HG03175 (cell line): ENCODE results near the gene TAS2R5.
A peak's percentile ranks its signal among the peaks of the same experiment; 100 is the strongest.
"Not testable (repeated sequence)": the region's sequence is repeated elsewhere in the genome, so short reads cannot be mapped to it uniquely, and the experiment has no call there.

ENCODE experiments used
- ATAC-seq: cut with Tn5 transposase; IDR thresholded peaks from one replicate; pipeline ENCODE4 v1.9.1; 2021; ENCODE audit warnings: mild to moderate bottlenecking, moderate library complexity; ENCODE audit not compliant: unreplicated experiment

TAS2R5 gene, protein sequence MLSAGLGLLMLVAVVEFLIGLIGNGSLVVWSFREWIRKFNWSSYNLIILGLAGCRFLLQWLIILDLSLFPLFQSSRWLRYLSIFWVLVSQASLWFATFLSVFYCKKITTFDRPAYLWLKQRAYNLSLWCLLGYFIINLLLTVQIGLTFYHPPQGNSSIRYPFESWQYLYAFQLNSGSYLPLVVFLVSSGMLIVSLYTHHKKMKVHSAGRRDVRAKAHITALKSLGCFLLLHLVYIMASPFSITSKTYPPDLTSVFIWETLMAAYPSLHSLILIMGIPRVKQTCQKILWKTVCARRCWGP

DNA sequence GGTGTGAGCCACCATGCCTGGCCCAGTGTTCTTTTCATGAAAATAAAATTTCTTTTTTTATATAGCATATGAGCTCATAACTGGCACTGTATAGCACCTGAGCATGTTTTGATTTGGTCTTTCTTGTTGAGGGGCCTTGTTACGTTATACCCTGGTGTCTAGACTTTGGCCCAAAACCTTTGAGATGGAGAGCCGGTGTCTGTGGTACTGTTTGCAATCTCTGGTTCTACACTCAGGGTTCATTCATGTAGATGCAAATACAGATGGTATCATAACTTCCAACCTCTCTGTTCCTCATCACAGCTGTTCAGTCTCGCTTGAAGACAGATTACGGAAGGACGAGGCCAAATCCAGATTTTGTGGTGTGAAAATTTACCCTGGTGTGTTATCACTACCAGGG lies at the start of gene TAS2R5:
Gene TAS2R5 (plus strand): TSS at position 301 of the 400 bp plus-strand sequence. CDS start 145 bp downstream, outside the sequence.
- no peak for ATAC-seq

DNA sequence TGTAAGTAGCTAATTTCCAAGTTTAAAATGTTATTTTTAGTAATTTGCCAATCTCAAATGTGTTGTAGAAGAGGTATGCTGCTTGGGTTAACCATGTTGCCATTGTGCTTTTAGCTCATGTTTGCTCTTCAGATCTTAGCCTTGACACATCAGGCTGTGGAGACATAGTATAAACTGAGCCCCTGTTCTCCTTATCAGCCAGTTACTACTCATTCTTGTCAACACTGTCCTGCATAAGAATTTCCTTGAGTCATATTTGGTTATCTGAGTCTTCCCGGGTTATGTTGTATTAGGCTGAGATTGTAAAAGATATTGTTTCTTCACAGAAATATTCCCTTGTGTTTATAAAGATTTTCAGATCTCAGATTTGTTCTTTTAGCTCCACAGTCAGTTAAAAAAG lies 47.8 kb upstream of the TAS2R5 start:
- ATAC-seq, result no peak

DNA sequence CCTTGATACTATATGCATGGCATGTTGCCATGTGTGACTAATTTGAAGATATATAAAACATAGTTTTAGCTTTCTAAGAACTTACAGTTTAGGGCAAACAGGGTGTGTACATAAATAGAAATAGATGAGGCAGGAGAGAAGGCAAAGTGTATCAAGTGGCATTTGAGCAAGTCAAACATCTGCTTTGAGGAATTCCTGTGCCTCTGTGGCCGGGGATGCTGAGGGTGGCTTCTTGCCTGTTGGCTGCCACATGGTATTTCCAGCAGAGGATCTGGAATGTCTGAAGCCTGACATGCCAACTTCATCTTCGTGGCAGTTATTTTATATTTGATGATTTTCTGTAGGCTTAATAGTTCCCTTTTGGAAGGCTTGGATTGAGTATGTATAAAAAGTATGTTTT lies 45.9 kb upstream of the TAS2R5 start:
- no peak for ATAC-seq

DNA sequence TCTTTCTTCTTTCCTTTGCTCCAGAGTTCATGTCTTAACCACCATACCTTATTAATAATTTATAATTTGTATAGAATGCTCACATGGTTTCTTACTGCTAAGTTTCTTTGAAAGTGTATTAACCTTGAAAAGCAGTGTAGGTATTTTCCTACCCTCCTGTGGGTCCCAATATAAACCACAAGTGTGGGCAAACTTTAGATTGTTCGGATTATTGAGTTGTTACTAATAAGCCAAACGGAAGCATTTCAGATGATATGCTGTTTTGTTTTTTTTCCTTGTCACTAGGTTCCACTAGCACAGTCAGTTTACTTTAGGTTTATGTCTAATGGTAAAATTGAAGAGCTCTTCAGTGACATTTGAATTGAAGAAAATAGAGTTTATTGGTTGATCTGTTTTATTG lies 41.6 kb upstream of the TAS2R5 start:
- no peak for ATAC-seq

DNA sequence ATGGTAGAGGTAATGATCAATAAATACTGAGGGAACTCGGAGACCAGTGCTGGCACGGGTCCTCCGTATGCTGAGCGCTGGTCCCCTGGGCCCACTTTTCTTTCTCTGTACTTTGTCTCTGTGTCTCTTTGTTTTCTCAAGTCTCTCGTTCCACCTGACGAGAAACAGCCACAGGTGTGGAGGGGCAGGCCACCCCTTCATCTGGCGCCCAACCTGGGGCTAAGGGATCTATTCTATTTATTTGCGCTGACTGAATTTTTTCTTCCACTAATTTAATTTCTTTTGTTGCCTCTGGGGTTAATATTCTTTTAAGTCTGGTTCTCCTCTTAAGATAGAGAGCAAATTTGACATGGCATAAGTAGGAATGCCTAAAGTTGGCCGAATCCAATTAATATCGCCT lies 38.1 kb upstream of the TAS2R5 start:
- not testable (repeated sequence) for ATAC-seq

DNA sequence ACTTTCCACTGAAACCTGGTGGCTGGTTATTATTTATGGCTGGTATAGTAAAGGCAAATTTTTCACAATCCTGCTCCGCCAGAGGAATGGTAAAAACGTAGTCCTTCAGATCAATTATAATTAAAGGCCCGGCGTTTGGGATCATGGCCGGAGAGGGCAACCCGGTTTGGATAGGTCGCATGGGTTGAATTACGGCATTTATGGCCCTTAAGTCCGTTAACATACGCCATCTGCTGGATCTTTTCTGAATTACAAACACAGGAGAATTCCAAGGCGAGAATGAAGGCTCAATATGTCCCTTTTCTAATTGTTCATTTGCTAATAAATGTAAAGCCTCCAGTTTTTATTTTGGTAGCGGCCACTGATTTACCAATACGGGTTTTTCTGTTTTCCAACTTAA lies 37.4 kb upstream of the TAS2R5 start:
- no peak for ATAC-seq

DNA sequence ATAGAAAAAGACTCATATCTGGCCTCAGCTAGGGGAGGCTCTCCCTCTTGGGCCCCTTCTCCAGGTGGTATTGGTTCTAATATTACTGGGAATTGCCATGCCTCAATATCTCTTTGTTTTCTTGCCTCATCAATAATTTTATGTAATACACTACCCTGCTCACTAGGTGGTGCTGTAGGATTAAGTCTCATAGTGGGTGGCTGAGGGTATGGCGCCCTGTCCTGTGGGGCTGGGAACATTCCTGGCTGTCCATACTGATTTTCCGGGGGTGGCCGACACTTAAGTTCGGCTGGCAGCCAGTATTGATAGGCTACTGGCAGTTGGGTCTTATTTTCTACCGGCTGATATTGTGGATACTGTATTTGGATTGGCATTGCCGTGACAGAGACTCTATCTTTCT lies 35.1 kb upstream of the TAS2R5 start:
- ATAC-seq, result no peak

GRCh38 chr7:141763797-141764196 lies 26.2 kb upstream of the TAS2R5 start, which contains the start of gene TAS2R3:
TSS of gene TAS2R3 (plus strand) at chr7:141764097. CDS start at chr7:141764159, 62 bp downstream.
- no peak for ATAC-seq

DNA sequence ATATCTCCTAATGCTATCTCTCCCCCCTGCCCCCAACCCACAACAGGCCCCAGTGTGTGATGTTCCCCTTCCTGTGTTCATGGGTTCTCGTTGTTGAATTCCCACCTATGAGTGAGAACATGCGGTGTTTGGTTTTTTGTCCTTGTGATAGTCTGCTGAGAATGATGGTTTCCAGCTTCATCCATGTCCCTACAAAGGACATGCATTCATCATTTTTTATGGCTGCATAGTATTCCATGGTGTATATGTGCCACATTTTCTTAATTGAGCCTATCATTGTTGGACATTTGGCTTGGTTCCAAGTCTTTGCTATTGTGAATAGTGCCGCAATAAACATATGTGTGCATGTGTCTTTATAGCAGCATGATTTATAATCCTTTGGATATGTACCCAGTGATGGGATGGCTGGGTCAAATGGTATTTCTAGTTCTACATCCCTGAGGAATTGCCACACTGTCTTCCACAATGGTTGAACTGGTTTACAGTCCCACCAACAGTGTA lies 19.9 kb upstream of the TAS2R5 start:
- not testable (repeated sequence) for ATAC-seq

- ATAC-seq, result no peak
Measured at GRCh38 chr7:141776374-141776773, 13.6 kb upstream of the TAS2R5 start, which contains the start of gene TAS2R4. TSS of gene TAS2R4 (plus strand) at chr7:141776674. CDS start at chr7:141778489, 1,815 bp downstream.

DNA sequence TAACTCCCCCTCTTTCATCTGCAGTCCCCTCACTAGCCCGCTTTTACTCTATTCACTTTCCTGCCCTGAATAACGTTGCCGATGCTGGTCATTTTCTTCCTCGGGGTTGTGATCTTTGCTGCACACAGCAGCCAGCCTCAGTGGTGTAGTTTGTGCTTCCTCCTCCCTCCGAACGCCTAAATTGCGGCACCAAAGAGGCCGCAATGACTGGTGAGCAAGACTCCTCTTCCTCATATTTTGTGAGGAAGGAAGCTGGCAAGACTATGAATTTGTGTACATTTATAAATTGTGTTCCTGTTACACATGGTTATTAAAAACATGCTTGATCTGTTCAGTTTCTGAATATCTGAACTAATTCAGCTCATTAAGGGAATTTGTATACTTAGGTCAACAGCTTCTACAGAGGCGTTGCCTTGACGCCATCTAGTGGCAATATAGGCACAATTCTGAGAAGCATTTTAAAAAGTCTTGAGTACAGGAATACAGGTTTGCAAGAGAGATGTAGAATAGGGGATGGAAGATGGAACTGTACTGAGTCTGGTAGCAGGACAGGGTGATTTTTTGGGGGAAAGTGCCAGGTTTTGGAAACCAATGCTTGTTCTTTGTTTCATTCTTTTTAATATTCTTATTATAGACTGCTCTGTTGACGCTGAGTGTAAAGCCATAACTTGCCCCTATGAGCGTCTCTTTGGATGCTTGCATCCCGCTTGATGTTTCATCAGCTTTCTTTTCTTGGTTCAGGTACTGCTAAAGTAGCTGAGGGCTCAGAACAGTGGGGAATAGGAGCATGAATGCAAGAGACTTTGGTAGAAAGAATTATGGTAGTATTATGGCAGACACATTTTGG lies 4.1 kb upstream of the TAS2R5 start:
- peak; percentile 78 for ATAC-seq

- no peak for ATAC-seq
Measured at GRCh38 chr7:141788296-141788695, 1.7 kb upstream of the TAS2R5 start.

DNA sequence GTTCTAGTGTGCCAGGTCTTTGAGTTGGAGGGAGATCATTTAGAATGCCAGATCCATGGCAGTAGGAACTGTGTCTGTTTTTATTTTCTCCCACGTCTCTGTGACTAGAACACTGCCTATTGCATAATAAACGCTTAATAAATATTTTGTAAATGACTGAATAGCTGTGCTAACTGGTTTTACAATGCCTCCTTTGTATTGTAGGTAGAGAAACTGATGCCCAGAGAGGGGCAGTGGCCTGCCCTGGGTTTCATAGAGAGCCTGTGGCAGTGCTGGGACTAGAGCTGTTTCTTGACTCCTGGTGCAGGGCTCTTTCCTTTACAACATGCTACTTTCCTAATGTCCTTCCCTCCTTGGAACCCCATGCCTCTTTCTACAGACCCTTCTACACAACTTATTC lies 2.5 kb downstream of the TAS2R5 start:
- ATAC-seq, result no peak

DNA sequence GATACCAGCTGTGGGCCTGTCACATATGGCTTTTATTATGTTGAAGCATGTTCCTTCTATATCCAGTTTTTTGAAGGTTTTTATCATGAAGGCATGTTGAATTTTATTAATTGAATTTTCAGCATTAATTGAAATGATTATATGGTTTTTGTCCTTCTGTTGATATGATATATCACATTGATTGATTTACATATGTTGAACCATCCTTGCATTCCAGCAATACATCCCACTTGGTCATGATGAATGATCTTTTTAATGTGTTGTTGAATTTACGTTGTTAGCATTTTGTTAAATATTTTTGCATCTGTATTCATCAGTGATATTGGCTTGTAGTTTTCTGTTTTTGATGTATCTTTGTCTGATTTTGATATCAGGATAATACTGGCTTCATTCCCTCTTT lies 30.1 kb downstream of the TAS2R5 start:
- ATAC-seq, result no peak

GRCh38 chr7:141822432-141822831 lies 32.4 kb downstream of the TAS2R5 start:
- not testable (repeated sequence) for ATAC-seq

- no peak for ATAC-seq
Measured at GRCh38 chr7:141837683-141838082, 47.7 kb downstream of the TAS2R5 start.

DNA sequence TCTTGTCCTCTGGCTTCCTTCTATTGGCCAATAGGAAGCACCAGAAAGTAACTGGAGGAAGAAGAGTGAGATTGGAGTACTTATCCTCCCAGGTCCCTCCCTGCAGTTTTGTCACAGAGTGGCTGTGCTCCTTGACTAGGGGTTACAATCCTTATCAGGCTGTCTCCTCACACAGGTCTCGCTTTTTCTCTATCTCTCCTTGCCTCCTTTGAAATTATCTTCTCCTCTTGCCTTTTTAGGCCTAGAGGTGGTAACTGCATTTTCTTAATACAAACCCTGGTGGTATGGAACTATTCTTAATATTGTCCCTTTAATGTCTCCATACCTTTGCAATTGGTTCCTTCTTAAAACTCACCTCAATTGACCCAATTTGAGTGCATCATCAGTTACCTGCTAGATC lies 48.6 kb downstream of the TAS2R5 start:
- no peak for ATAC-seq

GRCh38 chr7:141839256-141839655 lies 49.2 kb downstream of the TAS2R5 start:
- ATAC-seq, result no peak

GRCh38 chr7:141840708-141841107 lies 50.7 kb downstream of the TAS2R5 start:
- ATAC-seq, result no peak
